Measurements from ENCODE around the gene WDR18.

GRCh38 chr19:1042689-1043511 lies 58.8 kb downstream of the WDR18 start:
- no peak for TF ChIP-seq CTCF (IDR thresholded peaks at IDR 0.05; ENCODE audit: low read depth, low read length)
- TF ChIP-seq POLR2A (IDR thresholded peaks at IDR 0.05; ENCODE audit: extremely low read depth, insufficient read length) = no peak
- TF ChIP-seq MAX (IDR thresholded peaks at IDR 0.05; ENCODE audit: low read depth, low read length) = no peak
